Activated effector memory CD4-positive, alpha-beta T cell treated with anti-CD3 and anti-CD28 coated beads, Interleukin-2, amount 50 U/mL, for 16 hours (primary cell): ENCODE data around the gene LDLRAD2.
"Not testable (repeated sequence)": the region's sequence is repeated elsewhere in the genome, so short reads cannot be mapped to it uniquely, and the experiment has no call there.

Source experiments
- DNase-seq: peaks from one replicate; pipeline ENCODE4 v3.0.0-alpha.2; 2020

LDLRAD2 gene

DNA sequence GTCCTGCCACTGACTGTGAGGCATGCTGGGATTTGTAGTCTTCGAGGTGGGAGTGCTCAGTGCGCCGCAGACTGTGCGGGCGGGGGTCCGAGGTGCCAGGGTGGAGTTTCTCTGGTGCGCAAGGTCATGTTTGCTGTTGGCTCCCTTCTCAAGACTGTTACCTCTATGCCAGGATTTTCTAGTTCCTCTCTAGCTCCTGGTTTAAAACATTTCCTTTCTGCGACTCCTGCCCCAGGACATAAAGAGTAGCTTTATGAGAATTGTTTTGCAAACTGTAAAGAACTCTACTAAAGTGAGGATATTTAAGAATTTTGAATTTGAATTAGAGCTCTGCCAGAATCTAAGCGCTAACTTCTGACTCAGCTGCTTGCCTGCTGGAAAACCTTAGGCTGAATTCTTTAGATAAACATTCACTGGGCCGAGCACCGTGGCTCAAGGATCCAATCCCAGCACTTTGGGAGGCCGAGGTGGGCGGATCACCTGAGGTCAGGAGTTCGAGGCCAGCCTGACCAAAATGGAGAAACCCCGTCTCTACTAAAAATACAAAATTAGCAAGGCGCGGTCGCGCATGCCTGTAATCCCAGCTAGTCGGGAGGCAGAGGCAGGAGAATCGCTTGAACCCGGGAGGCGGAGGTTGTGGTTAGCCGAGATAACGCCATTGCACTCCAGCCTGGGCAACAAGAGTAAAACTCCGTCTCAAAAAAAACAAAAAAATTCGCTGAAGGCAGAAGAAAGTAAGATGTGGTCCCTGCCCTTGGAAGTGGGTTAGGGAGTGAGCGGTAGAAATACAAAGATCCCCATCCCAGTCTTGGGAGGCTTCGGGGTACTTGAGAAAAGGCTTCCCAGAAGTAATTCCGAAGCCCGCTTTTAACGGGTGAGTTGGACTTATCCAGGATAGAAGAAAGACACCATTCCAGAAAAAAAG lies 28.1 kb upstream of the LDLRAD2 start:
- peak; percentile 63 for DNase-seq

DNA sequence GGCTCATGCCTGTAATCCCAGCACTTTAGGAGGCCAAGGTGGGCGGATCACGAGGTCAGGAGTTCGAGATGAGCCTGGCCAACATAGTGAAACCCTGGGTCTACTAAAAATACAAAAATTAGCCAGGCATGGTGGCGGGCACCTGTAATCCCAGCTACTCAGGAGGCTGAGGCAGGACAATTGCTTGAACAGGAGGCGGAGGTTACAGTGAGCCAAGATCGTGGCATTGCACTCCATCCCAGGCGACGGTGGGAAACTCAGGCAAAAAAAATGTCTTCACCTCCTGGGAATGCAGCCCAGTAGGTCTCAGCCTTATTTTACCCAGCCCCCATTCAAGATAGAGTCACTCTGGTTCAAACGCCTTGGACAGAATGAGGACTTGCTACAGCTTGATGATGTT lies 26.3 kb upstream of the LDLRAD2 start:
- DNase-seq: not testable (repeated sequence)

DNA sequence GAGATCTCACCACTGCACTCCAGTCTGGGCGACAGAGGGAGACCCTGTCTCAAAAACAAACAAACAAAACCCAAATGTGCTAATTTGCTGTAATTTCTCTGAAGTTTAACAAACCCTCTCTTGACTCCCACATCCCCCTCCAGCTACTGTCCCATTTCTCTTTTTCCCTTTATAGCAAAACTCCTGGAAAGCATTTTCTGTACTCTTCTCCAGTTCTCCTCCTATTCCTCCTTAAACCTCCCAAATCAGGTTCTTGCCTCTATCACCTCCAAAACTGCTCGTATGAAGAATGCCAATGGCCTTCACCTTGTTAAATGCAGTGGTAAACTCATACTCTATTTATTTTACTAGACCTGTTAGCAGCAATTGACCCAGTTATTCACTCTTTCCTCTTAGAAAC lies 25.4 kb upstream of the LDLRAD2 start:
- no peak for DNase-seq

DNA sequence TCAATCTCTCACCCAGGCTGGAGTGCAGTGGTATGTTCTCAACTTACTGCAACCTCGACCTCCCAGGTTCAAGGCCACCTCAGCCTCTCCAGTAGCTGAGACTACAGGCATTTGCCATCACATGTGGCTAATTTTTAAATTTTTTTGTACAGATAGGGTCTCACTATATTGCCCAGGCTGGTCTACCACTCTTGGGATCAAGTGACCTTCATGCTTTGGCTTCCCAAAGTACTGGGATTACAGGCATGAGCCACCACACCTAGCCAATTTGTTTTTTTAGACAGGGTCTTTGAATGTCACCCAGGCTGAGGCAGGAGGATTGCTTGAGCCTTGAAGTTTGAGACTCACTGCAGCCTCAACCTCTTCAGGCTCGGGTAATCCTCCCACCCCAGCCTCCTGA lies 19.0 kb upstream of the LDLRAD2 start:
- DNase-seq: no peak

DNA sequence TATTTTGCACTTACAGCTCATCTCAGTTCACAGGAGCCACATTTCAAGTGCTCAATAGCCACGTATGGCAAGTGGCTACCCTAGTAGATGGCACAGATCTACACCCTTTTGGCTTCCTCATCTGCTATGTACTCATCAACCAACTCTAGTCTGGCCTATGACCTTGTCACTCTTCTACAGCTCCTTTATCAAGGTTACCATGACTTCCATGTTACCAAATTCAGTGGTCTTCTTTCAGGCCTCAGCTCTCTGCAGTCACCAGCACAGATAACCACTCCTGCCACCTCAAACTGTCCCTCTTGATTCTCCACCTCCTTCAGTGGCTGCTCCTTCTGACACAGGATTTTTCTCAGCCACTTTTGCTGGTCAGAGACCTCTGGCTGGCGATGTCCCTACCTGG lies 17.4 kb upstream of the LDLRAD2 start:
- no peak for DNase-seq

DNA sequence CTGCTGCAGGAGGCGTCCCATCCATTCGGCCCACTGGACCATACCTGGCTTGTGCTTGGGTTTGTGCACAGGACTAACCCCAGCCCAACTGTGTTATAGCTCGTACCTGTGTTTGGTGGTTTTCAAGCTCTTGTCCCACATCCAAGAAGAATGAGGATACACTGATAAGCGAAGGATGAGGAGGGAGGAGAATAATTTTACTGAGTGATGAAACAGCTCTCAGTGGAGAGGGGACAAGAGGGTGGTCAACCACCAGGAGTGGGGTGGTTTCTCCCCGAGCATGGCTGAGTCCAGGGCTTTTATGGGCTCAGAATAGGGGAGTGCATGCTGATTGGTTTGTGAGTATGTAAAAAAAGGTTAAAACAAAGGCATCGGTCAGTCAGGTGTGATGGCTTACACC lies 17.0 kb upstream of the LDLRAD2 start:
- DNase-seq: no peak

DNA sequence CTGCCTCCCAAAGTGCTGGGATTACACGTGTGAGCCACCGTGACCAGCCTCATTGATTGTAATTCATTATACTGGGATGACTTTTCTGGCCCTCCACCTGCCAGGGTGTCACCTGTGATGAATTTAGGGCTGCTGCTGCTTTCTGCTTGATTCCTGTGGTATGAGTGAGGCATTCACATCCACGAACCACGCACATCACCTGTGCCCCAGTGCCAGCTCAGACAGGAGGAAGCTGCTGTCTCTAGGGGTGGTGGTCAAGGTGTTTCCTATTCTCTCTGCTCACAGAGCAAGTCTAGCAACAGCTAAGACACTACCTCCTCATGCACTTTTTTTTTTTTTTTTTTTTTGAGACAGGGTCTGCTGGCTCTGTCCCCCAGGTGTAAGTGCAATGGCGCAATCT lies 12.3 kb upstream of the LDLRAD2 start:
- no peak for DNase-seq

DNA sequence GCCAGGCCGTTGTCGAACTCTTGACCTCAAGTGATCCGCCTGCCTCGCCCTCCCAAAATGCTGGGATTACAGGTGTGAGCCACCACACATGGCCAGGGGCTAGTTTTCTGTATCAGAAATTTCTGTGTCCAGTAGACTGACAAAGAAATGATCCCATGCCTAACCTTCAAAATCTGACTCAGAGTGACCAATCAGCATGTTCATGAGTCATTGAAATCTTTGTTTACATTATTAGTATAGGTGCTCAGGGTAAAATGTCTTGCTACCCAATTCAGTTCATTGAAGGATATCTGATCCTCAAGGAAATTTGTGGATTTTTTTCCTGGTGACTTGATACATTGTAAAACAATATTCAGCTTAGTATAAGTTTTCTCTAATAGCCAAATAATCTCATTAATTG lies 11.0 kb upstream of the LDLRAD2 start:
- no peak for DNase-seq

DNA sequence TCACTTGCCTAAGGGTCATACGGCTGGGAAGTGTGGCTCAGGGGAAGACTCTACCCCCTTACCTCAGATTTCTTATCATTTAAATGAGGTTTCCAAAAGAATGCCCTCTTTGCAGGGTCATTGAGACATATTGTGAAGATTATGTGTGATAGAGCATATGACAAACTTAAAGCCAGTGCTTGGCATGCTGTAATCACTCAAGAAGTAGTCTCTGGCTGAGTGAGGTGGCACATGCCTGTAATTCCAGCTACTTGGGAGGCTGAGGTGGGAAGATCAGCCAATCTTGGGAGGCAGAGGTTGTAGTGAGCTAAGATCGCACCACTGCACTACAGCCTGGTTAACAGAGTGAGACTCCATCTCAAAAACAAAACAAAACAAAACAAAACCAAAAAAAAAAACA lies 7.5 kb upstream of the LDLRAD2 start:
- DNase-seq: no peak

DNA sequence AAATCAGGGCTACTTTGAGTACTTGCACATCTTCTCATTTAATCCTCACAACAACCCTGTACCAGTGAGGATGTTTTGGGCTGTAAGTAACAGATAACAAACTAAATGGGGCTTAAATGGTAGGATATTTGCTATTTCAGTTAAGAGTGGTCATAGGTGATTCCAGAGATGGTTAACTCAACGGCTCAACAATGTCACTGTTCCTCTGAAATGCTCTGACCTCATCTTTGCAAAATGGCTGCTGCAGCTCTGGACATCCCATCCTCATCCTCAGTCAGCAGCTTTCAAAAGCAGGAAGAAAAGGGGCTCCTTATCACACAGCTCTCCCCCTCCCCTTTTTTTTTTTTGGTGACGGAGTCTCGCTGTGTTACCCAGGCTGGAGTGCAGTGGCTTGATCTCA lies 1.5 kb downstream of the LDLRAD2 start:
- no peak for DNase-seq

DNA sequence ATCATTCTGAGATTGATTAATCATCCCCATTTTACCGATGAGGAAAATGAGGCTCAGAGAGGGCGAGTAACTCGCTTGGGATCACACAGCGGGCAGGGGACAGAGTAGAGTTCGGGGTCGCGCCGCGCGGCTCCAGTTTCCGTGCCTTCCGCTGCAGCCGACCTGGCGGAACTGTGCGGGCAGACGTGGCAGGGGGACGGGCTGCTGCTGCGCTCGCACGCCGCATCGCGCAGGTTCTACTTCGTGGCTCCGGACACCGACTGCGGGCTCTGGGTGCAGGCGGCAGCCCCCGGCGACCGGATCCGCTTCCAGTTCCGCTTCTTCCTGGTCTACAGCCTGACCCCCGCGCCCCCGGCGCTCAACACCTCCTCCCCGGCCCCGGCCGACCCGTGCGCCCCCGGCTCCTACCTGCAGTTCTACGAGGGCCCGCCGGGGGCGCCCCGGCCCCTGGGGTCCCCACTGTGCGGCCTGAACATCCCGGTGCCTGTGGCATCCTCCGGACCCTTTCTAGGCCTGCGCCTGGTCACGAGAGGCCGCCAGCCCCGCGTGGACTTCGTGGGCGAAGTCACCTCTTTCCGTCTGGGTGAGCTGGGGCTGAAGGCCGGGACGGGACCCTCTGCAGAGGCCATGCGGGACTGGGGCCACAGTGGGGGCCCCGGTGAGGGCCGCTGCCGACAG lies 2.3 kb downstream of the LDLRAD2 start:
- no peak for DNase-seq

DNA sequence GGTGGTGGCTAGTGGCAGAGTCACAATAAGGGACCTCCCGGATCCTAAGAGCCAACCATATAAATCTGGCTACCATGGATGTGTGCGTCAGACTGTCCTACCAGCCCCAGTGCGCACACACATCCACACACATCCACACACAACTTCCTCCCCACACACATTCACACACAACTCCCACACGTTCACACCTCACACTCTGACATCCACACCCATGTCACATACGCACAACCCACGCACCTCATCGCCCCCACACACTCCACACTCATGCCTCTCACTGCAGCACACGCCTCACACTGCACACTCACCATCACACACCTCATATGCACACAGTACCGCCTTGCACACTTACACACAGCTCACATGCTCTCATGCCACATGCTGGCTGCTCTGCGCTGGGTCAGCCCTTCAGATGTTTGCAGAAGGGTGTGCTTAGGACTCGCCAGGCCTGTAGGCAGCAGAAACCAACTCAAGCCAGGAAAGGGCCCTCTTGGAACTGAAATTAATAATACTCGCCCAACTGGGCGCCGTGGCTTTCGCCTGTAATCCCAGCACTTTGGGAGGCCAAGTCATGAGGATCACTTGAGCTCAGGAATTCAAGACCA lies 3.0 kb downstream of the LDLRAD2 start:
- no peak for DNase-seq

DNA sequence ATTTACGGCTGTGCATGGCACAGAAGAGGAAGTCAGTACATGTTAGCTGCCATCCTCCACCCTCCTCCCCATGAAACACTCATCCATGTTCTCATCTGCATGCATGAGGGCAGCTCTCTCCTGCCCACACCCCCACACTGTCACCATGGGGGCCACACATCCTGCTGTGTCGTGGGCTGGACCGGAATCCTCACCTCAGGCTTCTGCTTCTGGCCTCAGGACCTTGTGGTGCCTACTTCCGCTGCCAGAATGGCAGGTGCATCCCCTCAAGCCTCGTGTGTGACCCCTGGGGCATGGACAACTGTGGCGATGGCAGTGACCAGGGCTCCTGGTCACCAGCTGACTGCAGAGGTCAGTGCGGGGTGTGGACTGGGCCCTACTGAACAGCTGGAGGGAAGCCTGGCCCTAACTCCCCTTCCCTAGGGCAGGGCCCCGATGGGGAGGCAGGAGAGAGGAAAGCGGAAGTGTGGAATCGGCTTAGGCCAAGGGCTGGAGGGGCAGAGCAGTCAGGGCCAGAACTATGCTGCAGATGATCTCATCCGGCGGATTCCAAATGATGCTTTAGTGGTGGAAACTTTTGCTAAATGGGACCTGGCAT lies 3.8 kb downstream of the LDLRAD2 start:
- no peak for DNase-seq

DNA sequence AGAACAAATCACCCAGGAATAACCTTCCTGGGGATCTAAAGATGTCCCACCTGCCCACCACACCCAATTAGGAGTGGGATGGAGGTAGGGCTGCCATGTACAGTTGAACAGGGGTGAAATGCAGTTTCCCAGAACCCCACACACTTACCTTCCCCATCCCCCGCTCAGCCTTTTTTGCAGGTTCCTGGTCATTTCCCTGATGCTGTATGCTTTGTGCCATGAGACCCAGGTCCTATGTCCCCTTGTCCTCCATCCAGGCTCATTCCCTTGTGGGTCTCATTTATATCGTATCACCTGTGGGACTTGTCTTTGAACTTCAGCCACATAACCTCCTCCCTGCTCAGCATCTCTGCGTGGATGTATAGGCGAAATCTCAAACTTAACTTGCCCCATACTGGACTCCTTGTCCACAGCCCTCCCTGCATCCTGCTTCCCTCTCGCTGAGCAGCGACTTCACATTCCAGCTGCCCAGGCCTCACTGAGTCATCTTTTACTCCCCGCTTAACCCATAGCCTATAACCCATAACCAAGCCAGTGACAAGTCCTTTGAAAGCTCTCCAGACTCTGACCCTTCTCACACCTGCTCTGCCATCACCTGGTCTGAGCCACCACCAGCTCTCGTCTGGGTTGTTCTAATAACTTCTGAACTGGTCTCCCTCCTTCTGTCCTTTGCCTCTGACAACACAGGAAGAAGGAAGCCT lies 4.7 kb downstream of the LDLRAD2 start:
- DNase-seq: no peak

DNA sequence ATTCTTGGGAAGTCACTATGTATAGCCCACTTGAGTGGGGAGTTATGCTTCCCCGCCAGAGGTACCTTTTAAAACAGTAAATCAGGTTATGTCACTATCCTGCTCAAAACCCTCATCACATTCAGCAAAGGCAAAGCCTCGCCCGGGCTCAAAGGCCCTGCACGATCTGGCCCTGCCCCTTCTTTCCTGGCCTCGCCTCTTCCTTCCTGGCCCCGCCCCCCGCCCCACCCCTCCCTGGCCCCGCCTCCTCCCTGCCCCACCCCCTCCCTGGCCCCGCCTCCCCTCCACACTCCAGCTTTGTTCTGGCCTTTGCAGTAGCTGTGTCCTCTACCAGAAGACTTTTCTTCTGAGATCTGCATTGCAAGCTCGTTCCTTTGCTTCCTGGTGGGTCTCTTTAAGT lies 6.6 kb downstream of the LDLRAD2 start:
- peak; percentile 70 for DNase-seq

DNA sequence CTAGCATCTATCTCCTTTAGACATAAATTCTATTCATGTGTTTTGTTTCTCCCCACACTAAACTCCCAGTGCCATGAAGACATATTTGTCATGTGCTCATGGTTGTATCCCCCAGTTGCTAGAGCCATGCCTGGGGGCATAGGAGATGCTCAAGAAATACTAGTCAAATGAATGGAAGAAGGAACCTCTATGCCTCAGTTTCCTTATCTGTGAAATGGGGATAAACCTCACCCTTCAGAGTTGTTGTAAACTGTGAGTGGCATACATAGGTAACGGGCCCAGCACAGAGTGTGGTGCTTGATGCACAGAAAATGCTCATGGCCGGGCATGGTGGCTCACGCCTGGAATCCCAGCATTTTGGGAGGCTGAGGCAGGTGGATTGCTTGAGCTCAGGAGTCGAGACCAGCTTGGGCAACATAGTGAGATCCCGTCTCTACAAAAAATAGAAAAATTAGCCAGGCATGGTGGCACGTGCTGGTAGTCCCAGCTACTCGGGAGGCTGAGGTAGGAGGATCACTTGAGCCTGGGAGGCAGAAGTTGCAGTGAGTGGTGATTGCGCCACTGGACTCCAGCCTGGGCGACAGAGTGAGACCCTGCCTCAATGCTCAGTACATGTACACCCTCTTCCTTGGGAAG lies 8.7 kb downstream of the LDLRAD2 start:
- no peak for DNase-seq

DNA sequence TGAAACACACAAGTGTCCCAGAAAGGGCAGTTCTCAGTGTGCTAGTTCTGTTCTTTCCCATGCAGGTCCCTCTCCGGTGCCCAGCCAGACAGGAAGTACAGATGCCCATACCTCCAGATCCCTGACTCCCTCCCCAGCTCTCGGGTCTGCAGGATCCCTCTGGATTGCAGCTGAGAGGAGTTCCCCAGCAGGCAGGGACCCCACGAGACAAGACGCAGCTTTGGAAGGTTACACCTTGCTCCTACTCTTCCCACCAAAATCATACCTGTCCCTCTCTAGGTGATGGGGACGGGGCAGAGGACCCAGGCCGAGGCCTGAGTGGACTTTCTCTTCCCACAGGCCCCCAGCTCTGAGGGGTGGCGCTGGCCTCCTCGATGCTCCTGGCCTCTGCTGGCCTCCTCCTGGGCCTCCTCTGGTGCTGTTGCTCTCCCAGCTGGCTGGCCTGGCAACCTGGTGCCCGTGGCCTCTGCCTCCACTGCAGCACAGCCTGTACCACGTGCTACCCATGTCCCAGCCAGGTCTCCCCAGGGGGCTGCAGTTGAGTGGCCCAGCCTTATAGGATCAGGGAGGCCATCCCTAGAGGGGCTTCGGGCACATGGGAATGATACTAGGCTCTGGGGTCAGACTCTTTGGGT lies 9.4 kb downstream of the LDLRAD2 start:
- DNase-seq: no peak

DNA sequence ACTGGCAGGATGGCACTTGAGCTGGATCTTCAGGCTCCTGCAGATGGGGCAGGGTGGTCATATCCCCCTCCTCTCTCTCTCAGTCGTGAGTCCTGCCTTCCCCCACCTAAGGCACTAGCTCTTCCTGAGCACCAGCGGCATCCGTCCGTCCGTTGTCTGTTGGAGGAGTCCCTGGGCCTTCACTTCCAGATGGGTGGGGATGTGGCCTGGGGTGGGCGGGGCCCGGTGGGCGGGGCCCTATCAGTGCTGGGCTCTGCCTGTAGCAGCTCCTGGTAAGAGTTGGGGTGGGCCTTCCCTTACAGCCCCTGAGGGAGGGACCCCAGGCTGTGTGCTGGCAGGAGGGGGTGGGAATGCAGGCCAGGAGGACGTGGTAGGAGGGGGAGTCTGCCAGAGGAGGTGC lies 10.3 kb downstream of the LDLRAD2 start:
- DNase-seq: no peak

DNA sequence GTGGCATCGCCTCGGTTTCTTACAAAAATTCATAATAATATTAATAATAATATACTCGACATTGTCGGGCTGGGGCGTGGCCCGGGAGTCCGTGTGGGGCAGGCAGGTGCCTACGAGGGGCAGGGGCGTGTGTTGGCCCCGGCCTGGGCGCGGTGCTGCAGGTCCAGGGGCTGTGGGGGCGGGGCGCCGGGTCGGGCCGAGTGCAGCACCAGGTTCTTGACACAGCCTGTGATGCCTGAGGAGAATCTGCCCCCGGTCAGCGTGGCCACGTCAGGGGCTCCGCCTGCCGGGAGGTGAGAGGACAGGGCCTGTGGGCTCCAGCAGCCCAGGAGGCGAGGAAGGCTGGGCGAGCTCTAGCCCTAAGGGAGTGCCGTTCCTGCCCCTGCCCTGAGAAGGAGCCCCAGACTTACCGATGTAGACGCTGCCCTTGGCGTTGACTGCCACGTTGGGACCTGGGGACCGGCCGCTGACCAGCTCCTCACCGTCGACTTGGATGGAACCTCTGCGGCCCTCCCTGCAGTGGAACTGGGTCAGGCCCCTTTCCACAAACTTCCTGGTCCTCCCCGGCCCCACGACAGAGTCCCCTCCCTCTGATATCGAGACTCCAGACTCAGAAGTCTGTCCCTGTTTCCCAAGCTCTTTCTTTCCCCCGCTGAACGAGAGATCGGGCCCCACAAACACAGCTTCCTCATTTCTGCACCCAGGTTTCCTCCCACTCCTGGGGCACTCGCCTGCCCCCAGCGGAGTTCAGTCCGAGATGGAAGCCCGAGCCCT lies 11.3 kb downstream of the LDLRAD2 start:
- DNase-seq: no peak

DNA sequence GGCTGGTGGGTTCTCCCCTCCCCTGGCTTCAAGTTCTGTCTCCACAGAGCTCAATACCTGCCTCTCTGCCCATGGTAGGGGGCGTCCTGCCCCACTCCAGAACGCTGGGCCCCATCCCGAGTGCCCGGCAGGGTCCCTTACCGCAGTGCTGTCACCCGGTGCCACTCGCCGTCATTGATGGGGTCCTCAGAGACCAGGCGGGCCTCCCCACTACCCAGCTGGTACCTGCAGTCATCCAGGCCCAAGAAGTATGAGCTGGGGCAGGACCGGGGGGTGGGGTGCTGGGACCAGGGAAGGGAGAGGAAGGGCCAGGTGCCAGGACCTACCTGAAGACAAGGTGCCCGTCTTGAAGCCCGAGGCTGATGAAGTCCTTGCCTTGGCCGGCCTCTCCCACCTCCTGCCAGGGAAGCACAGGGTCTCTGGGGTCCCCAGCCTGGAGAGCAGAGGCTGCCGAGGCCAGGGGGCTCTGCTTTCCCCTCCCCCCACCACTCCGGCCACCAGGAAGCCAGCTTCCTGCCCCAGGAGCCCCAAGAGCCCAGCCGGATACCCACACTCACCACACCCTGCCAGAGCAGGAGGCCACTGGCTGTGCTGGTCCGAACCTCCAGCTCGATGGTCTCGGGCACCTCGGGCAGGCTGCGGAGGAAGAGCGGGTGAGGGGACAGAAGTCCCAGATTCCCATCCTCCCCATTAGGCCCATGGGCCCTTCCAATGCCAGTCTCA lies 12.1 kb downstream of the LDLRAD2 start:
- DNase-seq: no peak
